Prostate gland (tissue), 2 donors: ENCODE results near the gene PSMB11. TPM values are rescaled to one million over a fixed set of nuclear protein-coding genes. Genes with fewer than 3 reads are reported as not detected.
"Not testable (repeated sequence)": the region's sequence is repeated elsewhere in the genome, so short reads cannot be mapped to it uniquely, and the experiment has no call there.

Experiments
- DNase-seq: peaks from one replicate; pipeline ENCODE4 v3.0.0-alpha.2; 2019; ENCODE audit warnings: low spot score
- H3K27ac ChIP-seq, 2 donors: fragments of 200-600 bp; sonication (generic); 2 replicates each; pipeline ENCODE4 v1.5.1; 2017 to 2019
- H3K27me3 ChIP-seq: fragments of 200-600 bp; sonication (generic); replicated peaks from 2 replicates; pipeline ENCODE4 v1.5.1; 2019; ENCODE audit not compliant: insufficient read depth
- H3K36me3 ChIP-seq, 2 donors: fragments of 200-600 bp; sonication (generic); 1 replicate in 1 of 2; 2 replicates in 1 of 2; pipeline versions ENCODE4 v1.5.1 to v1.8.1; 2017 to 2019
- H3K4me1 ChIP-seq: fragments of 200-600 bp; sonication (generic); replicated peaks from 2 replicates; pipeline ENCODE4 v1.5.1; 2019
- H3K4me3 ChIP-seq, 2 donors: fragments of 200-600 bp; sonication (generic); 2 replicates each; pipeline ENCODE4 v1.5.1; 2017 to 2019
- H3K9me3 ChIP-seq: fragments of 200-600 bp; sonication (generic); 2 replicates; pipeline ENCODE4 v1.5.1; 2017
- CTCF ChIP-seq, 4 experiments: fragments of 200-600 bp in 2 of 4; fragments of 450-650 bp in 2 of 4; sonication (generic) in 2 of 4; IDR thresholded peaks; 1 replicate in 3 of 4; 2 replicates in 1 of 4; pipeline ENCODE4 v1.5.1; 2016 to 2019; ENCODE audit warnings: antibody characterized with exemption in 4 of 4, mild to moderate bottlenecking in 2 of 4, moderate library complexity in 2 of 4
- POLR2A ChIP-seq: fragments of 450-650 bp; IDR thresholded peaks from one replicate; pipeline ENCODE4 v1.6.1; 2016; ENCODE audit warnings: antibody characterized with exemption, mild to moderate bottlenecking
- POLR2AphosphoS5 ChIP-seq: sonication (generic); formaldehyde crosslinking; IDR thresholded peaks from one replicate; pipeline ENCODE4 v1.6.1; 2017; ENCODE audit warnings: antibody characterized with exemption
- WGBS: methylation state at CpG from one replicate; pipeline ENCODE4 v1.1.5; 2018; 5-methylcytosine and 5-hydroxymethylcytosine counted together
- intact Hi-C: fragments of 100-400 bp; cut with DNase I; formaldehyde crosslinking; loops from one replicate; pipeline ENCODE4 v1.14.2; 2022
- total RNA-seq, 2 donors: library from RNA; depleted of rRNA; stranded (reverse); fragments of >200 nt; gene quantifications; one replicate each; pipeline ENCODE4 v1.1.0, GENCODE V29; 2016

Gene PSMB11
- total RNA-seq, 2 donors from 2014 or later = not detected

GRCh38 chr14:23002592-23002991 is 39.4 kb upstream of the PSMB11 start:
- H3K36me3 ChIP-seq = no peaks in the 10 kb centered on the region
- H3K27me3 ChIP-seq = no peaks in the 10 kb centered on the region
- intact Hi-C loops = no loop called here
- TF ChIP-seq CTCF (IDR thresholded peaks at IDR 0.05) (no peak), POLR2AphosphoS5 (no peak), POLR2A (no peak)
- H3K4me3 ChIP-seq = no peak overlapping the region
- 93% methylated on average over 3 of the region's 3 CpGs for WGBS
- H3K9me3 ChIP-seq = no peaks in the 10 kb centered on the region
- no peak for DNase-seq
- H3K27ac ChIP-seq = no peak overlapping the region
- H3K4me1 ChIP-seq = no peaks in the 10 kb centered on the region

DNA sequence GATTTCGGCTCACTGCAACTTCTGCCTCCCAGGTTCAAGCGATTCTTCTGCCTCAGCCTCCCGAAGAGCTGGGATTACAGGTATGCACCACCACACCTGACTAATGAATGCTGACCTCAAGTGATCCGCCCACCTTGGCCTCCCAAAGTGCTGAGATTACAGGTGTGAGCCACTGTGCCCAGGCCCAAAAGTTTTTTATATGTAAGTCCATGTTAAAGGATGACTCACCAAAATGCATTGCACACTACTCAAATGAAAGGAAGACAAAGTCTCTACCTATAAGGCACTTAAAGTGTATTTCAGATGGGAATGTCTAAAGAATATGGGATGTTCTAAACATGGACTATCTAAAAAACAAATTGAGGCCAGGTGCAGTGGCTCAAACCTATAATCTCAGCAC is 37.7 kb upstream of the PSMB11 start:
- H3K4me1 ChIP-seq, H3K36me3 ChIP-seq, intact Hi-C loops, DNase-seq, H3K9me3 ChIP-seq, H3K4me3 ChIP-seq, H3K27me3 ChIP-seq, H3K27ac ChIP-seq: not testable (repeated sequence)
- WGBS = 94% methylated on average over 4 of the region's 4 CpGs

GRCh38 chr14:23005451-23006187 is 36.4 kb upstream of the PSMB11 start:
- no peaks in the 10 kb centered on the region for H3K27me3 ChIP-seq
- no peak overlapping the region for H3K27ac ChIP-seq
- peaks cover 2% of the 10 kb centered on the region for H3K4me1 ChIP-seq
- DNase-seq = no peak
- no peaks in the 10 kb centered on the region for H3K9me3 ChIP-seq
- intact Hi-C loops = no loop called here
- H3K36me3 ChIP-seq = no peaks in the 10 kb centered on the region
- no peak overlapping the region for H3K4me3 ChIP-seq
- TF ChIP-seq CTCF (IDR thresholded peaks at IDR 0.05) (no peak), POLR2AphosphoS5 (no peak), POLR2A (no peak)
- 84% methylated on average over 3 of the region's 3 CpGs for WGBS

GRCh38 chr14:23006188-23006534 is 35.9 kb upstream of the PSMB11 start:
- no peak for DNase-seq
- 63% methylated on average over 5 of the region's 5 CpGs for WGBS
- intact Hi-C loops = no loop called here
- Histone ChIP-seq H3K4me1 (peaks cover 2% of the 10 kb centered on the region), H3K36me3 (no peaks in the 10 kb centered on the region), H3K27me3 (no peaks in the 10 kb centered on the region), H3K4me3 (peak overlapping the region; percentile 50 to 62), H3K9me3 (no peaks in the 10 kb centered on the region), H3K27ac (peak overlapping the region; percentile 92 to 93)
- TF ChIP-seq CTCF (IDR thresholded peaks at IDR 0.05) (no peak), POLR2A (no peak), POLR2AphosphoS5 (no peak)

DNA sequence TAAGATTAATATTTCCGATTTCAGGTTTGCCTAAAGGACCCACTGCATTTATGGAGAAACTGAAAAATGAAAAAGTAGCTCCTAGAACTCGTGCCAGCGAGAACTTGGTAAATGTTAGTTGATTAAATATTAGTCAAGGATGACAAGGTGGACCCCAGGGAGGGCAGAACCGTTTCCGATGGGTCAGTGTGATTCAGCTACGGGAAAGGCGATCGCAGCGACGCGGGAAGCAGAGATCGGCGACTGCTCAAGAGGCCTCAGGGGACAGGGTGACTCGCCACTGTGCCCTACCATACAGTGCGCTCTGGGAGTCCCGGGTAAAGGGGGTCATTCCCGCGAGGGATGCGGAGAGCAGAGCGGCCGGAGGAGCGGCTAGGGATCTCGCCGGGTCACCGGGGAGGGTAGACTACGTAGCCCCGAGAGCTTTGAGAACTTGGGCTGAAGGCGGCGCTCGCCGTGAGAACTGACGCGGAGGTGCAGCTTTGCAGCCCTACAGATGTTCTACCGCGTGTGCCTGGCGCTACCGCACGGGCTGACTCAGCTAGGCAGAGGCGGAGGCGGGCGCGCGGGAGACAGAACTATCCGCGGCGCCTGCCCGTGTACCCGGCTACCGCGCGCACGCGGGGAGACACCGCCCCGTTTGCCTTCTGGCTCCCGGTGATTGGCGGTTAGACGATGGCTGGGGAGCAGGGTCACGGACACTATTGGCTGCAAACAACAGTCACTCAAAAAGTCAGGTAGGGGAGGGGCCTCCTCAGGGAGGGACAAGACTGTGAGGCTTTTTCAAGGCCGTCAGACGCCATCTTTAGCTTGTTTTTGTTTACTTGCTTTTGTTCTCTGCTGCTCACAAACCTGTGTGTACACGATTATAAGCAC is 35.2 kb upstream of the PSMB11 start:
- DNase-seq = peak; percentile 97
- Histone ChIP-seq H3K9me3 (no peaks in the 10 kb centered on the region), H3K36me3 (no peaks in the 10 kb centered on the region), H3K27ac (peak overlapping the region; percentile 92 to 93), H3K4me3 (peak overlapping the region; percentile 50 to 62), H3K4me1 (peaks cover 2% of the 10 kb centered on the region), H3K27me3 (no peaks in the 10 kb centered on the region)
- intact Hi-C loops = no loop called here
- under 1% methylated on average over 62 of the region's 62 CpGs for WGBS
- TF ChIP-seq POLR2A (peak; percentile 91), CTCF (IDR thresholded peaks at IDR 0.05) (peak in 1 of 4 experiments; percentile 20), POLR2AphosphoS5 (peak; percentile 98)
